ENCODE measurements around the gene WASL.
"Not testable (repeated sequence)": the region's sequence is repeated elsewhere in the genome, so short reads cannot be mapped to it uniquely, and the experiment has no call there.

The WASL gene

GRCh38 chr7:123729218-123729578 lies 19.6 kb downstream of the WASL start:
- DNase-seq: no peak

DNA sequence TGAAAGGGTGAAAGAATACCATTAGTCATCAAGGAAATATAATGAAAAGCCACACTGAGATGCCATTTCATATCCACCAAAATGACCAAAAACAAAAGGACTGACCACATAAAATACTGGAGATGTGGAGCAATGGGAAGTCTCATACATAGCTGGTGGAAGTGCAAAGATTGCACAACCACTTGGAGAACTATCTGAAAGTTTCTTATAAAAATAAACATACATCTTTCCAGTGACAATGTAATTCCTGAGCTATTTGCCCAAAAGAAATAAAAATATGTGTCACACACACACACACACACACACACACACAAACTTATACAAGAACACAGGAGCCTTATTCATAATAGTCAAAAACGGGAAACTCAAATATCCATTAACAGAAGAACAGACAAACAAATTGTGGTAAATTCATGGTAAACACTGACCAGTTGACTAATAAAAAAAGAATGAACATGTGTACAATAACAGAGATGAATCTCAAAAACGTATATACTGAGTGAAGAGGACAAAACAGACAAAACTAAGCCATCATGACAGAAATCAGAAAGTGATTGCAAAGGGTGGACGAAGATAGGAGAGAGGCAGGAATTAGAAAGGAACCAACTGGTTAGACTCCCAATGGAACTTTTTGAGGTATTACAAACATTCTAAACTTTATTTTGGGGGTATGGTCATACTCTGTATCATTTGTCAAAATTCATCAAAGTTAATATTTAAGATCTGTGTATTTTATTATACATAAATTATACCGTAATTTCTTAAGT lies 21.5 kb downstream of the WASL start:
- no peak for DNase-seq

DNA sequence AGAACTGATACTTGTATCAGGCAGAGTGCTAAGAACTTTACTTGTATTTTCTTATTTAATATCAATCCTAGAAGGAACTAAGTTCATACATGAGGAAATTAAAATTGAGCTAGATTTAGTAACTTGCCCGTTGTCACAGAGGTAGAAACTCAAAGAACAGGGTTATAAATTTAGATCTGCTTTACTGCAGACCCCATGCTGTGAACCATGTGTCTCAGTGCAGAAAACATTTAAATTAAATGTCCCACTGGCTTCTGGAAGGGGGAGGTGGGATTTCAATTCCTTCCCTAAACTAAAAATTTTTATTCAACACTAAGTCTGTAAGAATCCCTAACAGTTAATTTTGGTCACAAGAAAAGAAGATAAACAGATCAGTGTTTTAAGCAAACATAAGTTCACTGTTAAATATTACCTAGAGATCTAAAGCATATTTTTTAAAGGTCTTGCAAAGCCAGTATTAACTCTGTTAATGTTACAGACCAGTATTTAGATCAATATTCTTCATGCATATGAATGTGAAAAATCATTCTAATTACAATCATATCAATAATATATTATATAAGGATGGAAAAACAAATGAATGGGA lies 23.1 kb downstream of the WASL start:
- DNase-seq: no peak

DNA sequence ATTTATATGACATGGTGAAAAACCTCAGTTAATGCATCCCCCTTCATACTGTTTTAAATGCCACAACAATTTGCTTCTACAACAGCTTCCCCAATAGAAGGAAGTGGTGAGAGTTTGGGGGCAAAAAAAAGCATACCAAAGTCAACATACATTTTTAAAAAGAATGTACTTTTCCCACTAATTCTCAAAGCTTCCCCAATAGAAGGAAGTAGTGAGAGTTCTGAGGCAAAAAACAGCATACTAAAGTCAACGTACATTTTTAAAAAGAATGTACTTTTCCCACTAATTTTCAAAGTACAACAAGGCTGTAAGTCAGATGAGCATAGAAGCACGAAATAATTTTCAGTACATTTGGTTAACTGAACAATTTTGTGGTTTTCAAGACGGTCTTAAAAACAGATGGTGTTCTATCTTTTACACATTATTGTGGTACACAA lies 24.0 kb downstream of the WASL start:
- DNase-seq: no peak

DNA sequence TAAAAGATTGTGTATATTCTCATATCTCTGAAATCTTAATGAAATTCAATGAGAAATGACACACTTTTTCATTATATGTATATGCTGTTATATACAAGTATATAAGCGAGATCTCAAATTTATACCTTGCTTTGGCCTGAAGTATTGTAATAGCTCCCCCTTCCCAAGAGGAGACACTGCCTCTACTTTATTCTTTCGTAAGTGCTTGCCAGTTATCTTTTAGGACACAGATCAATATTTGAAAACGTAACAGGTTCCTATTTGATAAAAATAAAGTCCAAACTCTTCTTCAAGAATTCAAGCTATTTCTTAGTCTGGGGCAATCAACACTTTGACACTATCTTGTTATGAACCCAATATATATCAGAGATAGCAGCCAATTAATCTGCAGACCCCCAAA lies 24.9 kb downstream of the WASL start:
- no peak for DNase-seq

- not testable (repeated sequence) for DNase-seq
Observed at GRCh38 chr7:123720527-123720926, 28.3 kb downstream of the WASL start.

- no peak for DNase-seq
Observed at GRCh38 chr7:123719197-123719721, 29.5 kb downstream of the WASL start.

DNA sequence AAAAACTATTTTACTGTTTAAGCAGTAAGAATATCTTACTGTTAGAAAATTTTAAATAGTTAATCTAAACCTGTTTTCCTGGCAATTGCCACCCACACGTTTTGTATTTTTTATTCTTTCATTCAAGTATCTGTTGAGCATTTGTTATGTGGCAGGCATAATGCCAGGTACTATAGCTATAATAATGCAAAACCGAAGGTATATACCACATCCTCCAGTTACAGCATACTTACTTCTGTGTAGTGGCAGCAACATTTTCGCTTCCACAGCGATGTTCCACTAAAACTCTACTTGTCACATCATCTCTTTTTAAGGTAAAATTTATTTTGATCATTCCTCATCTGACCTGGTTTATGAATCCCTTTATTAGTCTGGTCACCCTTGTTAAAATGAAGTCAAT lies 30.0 kb downstream of the WASL start:
- DNase-seq: no peak

DNA sequence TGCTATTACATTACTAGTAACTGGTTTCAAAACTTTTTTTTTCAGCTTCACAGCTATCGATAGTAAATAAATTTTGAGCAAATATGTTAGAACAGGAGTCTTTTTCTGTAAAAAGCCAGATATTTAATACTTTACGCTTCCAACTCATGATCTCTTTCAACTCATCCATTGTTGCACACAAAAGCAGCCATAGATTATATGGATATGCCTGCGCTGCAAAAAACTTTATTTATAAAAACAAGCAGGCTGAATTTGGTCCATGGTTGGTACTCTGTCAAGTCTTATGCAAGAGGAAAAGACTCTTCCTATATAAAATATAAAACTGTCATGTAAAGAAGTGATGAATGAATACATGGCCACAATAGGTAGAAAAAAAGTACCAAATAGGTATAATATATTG lies 31.1 kb downstream of the WASL start:
- DNase-seq: no peak

DNA sequence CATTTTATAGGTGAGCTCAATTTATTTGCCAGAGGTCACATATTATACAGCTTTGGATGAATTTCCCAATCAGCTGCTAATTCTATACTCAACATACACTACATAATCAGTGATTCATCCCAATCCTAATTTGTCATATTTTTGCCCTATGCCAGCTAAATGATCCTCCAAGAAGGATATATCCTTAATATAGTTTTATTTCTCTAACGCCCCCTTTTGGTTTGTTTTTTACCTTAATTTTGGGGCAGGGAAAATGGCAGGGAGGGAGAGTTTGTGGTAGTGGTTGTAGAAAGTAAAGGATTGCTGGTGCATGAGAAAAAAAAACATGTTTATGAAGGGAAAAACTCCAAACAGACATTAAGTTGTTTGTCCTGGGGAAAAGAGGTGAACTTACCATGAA lies 31.9 kb downstream of the WASL start:
- DNase-seq: no peak

GRCh38 chr7:123715799-123716198 lies 33.0 kb downstream of the WASL start:
- DNase-seq: no peak

DNA sequence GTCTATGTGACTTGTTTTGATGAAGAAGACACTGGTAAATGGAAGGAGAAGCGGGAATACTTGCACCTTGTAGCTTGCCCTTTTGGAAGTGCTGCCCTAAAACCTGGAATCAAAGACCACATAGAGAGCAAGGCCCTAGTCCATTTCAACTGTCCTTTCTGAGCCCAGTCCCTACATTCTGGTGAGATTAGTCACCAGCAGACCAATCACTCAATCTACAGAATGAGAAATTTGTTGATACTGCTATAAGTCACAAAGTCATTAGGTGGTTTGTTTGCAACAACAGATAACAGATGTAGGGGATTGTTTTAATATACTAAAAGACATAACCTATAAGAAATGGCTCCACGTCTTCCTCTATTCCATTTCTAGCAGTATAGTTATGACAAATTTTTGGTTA lies 33.6 kb downstream of the WASL start:
- no peak for DNase-seq

- DNase-seq: no peak
Observed at GRCh38 chr7:123714296-123715080, 34.3 kb downstream of the WASL start.

- DNase-seq: no peak
Observed at GRCh38 chr7:123712619-123713018, 36.2 kb downstream of the WASL start.

DNA sequence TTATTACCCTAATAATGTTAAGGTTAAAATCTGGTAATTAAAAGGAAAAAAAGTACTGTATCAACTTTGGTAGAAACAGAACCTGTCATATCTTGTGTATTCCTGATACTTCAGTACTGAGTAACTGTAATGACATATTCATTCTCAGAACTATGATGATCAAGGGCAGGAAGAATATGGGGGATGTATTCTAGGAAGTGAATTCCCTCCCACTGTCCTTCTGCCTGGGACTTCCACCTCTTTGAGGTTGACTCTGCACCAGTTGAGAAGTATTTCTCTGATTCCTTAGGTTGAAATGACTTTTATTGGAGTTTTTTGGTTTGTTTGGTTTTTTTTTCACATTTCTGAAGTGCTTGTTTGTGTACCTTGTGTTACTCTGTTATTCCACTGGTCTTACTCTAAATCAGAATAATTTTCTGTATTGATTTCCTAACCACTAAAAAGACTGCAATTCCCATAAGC lies 36.9 kb downstream of the WASL start:
- DNase-seq: no peak

GRCh38 chr7:123710683-123711082 lies 38.1 kb downstream of the WASL start:
- DNase-seq: no peak

DNA sequence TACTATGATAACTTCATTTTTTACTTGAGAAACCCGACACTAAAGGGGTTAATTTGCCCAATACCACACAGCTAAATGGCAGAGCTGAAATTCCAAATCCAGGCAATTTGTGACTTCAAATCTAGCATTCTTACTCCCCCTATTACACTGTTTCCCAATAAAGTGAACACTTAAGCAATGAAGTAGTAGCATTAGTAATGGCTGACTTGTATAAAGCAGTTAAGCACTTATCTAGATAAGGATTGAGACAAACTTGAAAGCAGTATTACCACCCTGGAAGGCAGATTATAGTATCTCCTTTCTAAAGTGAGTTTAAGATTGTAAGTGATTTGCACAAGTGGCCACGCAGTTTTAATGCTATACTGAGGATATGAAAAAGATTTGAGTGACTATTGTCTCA lies 39.3 kb downstream of the WASL start:
- DNase-seq: no peak

DNA sequence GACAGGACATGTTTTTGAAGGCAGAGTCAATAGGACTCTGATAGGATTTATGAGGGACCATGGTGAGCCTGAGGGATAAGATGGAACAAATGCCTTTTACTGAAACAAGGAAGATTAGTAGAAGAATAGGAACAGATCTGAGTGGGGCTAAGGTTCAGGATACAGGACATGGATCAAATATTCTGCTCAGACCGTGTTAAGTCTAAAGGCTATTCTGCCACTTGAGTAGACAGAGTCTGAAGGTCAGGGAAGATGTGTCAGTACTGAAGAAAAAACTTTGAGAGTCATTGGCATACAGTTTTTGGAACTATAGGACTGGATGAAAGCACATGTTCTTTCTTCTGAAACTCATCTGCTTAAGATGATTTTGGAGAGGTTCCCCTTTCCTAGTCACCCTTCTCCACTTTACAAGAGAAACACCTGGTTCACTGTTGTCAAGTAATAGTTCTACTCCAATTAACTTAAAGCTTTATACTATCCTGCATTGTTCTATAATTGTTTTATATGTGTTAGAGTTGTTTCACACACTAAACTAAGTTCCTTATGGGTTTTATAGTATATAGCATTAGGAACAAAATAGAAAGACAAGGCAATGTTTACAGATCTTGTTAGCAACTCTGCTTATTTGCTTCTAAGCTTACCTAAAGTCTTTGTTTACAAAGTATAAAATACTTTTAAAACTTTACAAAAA lies 43.4 kb downstream of the WASL start:
- no peak for DNase-seq

DNA sequence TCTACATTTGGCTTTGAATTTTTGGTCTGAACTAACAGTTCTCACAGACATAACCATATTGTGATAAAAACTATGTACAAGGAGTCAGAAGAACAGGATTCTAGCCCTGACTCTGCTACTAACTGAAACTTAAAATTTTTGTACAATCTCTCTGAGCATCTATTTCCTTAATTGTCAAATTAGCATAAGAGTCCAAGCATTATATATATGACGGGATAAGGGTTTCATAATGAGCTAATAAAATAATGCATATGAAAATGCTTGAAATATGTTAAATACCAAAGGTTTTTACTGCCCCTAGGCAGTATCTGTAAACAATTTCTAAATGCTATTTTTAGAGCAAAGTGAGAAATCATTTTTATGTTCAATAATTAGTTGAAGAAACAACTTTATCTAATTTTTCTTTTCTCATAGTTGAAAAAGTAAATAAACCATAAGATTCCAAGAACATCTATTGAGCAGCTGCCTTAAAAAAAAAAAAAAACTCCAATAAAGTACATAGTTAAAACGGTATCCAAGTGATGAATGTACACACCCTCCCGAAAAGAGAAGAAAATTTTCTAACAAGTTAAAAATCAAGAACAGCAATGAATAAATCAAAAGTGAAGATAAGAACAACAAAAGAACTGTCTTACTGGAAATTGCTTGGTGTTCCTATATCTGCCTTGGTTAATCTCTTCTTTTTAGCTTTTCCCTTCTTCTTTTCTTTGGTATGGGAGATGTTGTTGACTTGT lies 52.7 kb downstream of the WASL start:
- DNase-seq: no peak

DNA sequence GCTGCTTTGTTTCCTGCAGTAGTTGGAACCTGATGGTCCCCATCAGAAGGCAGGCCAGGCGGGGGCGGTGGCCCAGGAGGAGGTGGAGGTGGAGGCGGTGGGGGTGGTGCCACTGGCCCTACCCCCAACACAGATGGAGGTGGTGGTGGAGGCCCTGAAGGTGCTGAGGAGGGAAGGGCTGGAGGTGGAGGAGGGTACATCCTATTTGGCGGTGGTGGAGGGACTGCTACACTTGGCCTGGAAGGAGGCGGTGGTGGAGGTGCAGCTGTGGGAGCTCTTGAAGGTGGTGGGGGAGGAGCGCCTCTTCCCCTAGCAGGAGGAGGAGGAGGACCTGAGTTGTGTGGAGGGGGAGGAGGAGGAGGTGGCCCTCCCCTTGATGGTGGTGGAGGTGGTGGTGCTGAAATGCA lies 56.3 kb downstream of the WASL start:
- DNase-seq: no peak

- DNase-seq: no peak
Observed at GRCh38 chr7:123690550-123690949, 58.3 kb downstream of the WASL start.

DNA sequence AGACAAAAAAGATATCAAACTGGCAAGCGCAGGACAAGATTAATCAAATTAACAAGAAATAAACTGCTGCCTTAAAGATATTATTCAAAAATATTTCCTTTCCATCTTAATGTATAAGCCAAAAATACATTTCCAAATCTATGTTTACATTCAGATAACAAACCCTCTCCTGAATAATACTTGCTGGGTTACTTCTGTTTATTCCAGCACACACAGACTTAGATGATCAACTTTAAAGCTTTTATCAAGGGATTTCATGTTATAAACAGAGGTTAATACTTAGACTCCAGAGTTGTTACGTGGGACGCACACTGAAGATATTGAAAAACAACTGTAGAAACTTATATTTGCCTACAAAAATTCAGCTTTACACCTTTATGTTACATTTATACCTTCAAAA lies 59.6 kb downstream of the WASL start:
- DNase-seq: no peak
